Karpas-422 (cell line): ENCODE measurements around the gene GMNN. TPM values are rescaled to one million over a fixed set of nuclear protein-coding genes. Genes with fewer than 3 reads are reported as not detected.
"Not testable (repeated sequence)": the region's sequence is repeated elsewhere in the genome, so short reads cannot be mapped to it uniquely, and the experiment has no call there.

Experiments used
- DNase-seq: peaks from one replicate; pipeline ENCODE4 v3.0.0-alpha.2; 2015
- H2AFZ ChIP-seq: fragments of 200-600 bp; sonication (generic); 2 replicates; pipeline ENCODE4 v1.6.1; 2014; ENCODE audit warnings: antibody characterized with exemption, low read length, mixed read lengths
- H3K27ac ChIP-seq: fragments of 200-600 bp; sonication (generic); 2 replicates; pipeline ENCODE4 v1.5.1; 2014; ENCODE audit warnings: mild to moderate bottlenecking, low read length, moderate library complexity
- H3K27me3 ChIP-seq: fragments of 200-600 bp; sonication (generic); 2 replicates; pipeline ENCODE4 v1.6.1; 2014; ENCODE audit warnings: low read length, mixed read lengths
- H3K36me3 ChIP-seq: fragments of 200-600 bp; sonication (generic); 2 replicates; pipeline ENCODE4 v1.6.1; 2014; ENCODE audit warnings: low read length, mixed read lengths; ENCODE audit not compliant: insufficient read depth
- H3K4me1 ChIP-seq: fragments of 200-600 bp; sonication (generic); 2 replicates; pipeline ENCODE4 v1.6.1; 2014; ENCODE audit warnings: mild to moderate bottlenecking, low read length, mixed read lengths
- H3K4me2 ChIP-seq: fragments of 200-600 bp; sonication (generic); 2 replicates; pipeline ENCODE4 v1.6.1; 2014; ENCODE audit warnings: low read length, low read depth, mild to moderate bottlenecking; ENCODE audit not compliant: poor library complexity, severe bottlenecking
- H3K4me3 ChIP-seq: fragments of 200-600 bp; sonication (generic); 2 replicates; pipeline ENCODE4 v1.5.1; 2014; ENCODE audit warnings: mild to moderate bottlenecking, antibody characterized with exemption, low read length, mixed read lengths
- H3K79me2 ChIP-seq: fragments of 200-600 bp; sonication (generic); 2 replicates; pipeline ENCODE4 v1.6.1; 2014; ENCODE audit warnings: mild to moderate bottlenecking, low read length, mixed read lengths
- H3K9ac ChIP-seq: fragments of 200-600 bp; sonication (generic); 2 replicates; pipeline ENCODE4 v1.6.0; 2014; ENCODE audit warnings: low read length
- H3K9me2 ChIP-seq: fragments of 200-600 bp; sonication (generic), shearing (Covaris generic); replicated peaks from 2 replicates; pipeline ENCODE4 v1.6.0; 2014; ENCODE audit warnings: mild to moderate bottlenecking, low read length, moderate library complexity; ENCODE audit not compliant: insufficient read depth
- H3K9me3 ChIP-seq: fragments of 300-700, 200-600 bp; sonication (generic); 2 replicates; pipeline ENCODE4 v1.6.1; 2014; ENCODE audit warnings: low read length, mixed read lengths
- H4K20me1 ChIP-seq: fragments of 200-600 bp; sonication (generic); 2 replicates; pipeline ENCODE4 v1.6.1; 2014; ENCODE audit warnings: mild to moderate bottlenecking, antibody characterized with exemption, low read length, low read depth; ENCODE audit not compliant: insufficient read depth
- total RNA-seq: library from RNA; depleted of rRNA; stranded (reverse); fragments of >200 nt; shearing (Covaris generic); gene quantifications from 2 replicates; pipeline ENCODE4 v1.2.3, GENCODE V29; 2014; ENCODE audit warnings: low replicate concordance

GMNN gene
- total RNA-seq, 1 experiment from 2014 or later = 29.6 TPM

DNA sequence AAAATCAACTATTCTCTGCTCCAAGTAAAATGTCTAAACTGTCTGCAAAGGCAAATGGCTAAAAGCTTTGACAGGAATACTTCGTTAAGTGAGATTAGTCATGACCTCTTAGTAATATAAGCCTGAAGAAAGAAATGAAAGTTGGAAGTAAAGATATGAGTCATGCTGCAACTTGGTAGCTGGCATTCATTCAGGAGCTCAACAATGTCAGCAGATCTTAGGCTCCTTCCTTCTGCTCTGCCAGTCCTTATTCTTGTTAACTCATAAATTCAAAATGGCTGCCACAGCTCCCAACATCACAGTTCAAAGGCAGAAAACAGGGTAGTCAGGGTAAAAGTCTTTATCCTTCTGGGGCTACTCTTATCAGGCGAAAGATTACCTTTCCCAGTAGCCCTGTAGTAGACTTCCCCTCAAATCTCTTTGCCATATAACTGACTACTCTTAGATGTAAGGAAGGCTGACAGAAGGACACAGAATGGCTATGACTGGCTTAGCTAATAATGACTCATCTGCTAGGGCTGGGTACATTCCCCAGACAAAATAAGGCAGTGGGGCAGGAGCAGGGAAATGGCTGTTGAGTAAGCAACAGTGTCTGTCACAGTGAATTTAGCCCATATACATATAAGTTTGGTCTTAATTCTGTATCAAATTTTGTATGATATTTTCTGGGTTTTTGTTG, 31.3 kb upstream of the GMNN start:
- H3K27ac ChIP-seq = no peak overlapping the region
- peaks cover 8% of the 10 kb centered on the region for H3K4me1 ChIP-seq
- H3K79me2 ChIP-seq = no peaks in the 10 kb centered on the region
- H3K4me2 ChIP-seq = peak overlapping the region; percentile 3
- no peaks in the 10 kb centered on the region for H3K27me3 ChIP-seq
- no peaks in the 10 kb centered on the region for H3K36me3 ChIP-seq
- no peak for DNase-seq
- no peaks in the 10 kb centered on the region for H4K20me1 ChIP-seq
- no peak overlapping the region for H3K9ac ChIP-seq
- no peaks in the 10 kb centered on the region for H3K9me3 ChIP-seq
- no peaks in the 10 kb centered on the region for H3K9me2 ChIP-seq
- no peak overlapping the region for H3K4me3 ChIP-seq
- H2AFZ ChIP-seq = peak overlapping the region; percentile 44

DNA sequence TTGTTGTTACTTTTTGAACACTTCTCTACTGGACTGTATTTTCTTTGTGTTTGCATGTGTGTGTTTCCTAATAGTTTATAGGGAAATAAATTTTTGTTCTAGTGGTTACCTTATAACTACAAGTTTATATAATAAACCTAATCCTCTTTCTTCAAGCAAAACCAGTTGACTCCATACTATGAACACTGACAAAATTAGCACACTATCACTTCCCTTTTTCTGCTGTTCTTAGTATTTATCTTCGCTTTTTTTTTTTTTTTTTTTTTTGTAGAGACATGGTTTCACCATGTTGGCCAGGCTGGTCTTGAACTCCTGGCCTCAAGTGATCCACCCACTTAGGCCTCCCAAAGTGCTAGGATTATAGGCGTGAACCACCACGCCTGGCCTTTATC, 30.8 kb upstream of the GMNN start:
- Histone ChIP-seq H3K9ac (no peak overlapping the region), H3K4me2 (peak overlapping the region; percentile 3), H3K27ac (no peak overlapping the region)

DNA sequence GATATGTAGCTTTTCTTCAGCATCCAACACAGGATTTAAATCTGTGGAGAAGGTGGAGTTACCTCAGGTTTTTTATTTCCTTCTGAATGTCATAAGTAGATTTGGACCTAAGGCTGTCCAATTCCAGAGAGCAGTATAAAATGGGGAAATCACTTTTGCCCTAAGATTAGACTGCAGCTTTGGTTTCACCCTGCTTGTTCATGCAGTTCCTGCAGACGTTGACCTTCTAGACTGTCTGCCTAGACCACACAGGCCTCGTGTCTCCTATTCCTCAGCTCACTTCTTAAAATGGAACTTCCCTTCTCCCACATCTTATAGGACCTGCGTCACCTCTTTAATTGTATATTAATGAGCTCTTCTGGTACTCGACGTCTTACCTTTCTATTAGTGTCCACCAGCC, 29.8 kb upstream of the GMNN start:
- Histone ChIP-seq H3K9me3 (no peaks in the 10 kb centered on the region), H4K20me1 (no peaks in the 10 kb centered on the region), H3K9me2 (no peaks in the 10 kb centered on the region), H3K36me3 (no peaks in the 10 kb centered on the region), H3K79me2 (no peaks in the 10 kb centered on the region), H2AFZ (0 out of 2 replicates have a peak overlapping the region, but pooled peaks have one; percentile 23), H3K9ac (no peak overlapping the region), H3K4me1 (peaks cover 8% of the 10 kb centered on the region), H3K4me2 (no peak overlapping the region), H3K27me3 (no peaks in the 10 kb centered on the region), H3K27ac (no peak overlapping the region), H3K4me3 (no peak overlapping the region)
- DNase-seq = no peak

More for the DNA sequence above, 30.8 kb upstream of the GMNN start:
- H3K9me2 ChIP-seq = no peaks in the 10 kb centered on the region
- H3K9me3 ChIP-seq = no peaks in the 10 kb centered on the region
- H2AFZ ChIP-seq = peak overlapping the region; percentile 44; the same call in 1 of the 2 replicates
- peaks cover 8% of the 10 kb centered on the region for H3K4me1 ChIP-seq
- H3K27me3 ChIP-seq = no peaks in the 10 kb centered on the region
- H4K20me1 ChIP-seq = no peaks in the 10 kb centered on the region
- no peaks in the 10 kb centered on the region for H3K79me2 ChIP-seq
- H3K36me3 ChIP-seq = no peaks in the 10 kb centered on the region
- DNase-seq = peak; percentile 71
- H3K4me3 ChIP-seq = no peak overlapping the region

DNA sequence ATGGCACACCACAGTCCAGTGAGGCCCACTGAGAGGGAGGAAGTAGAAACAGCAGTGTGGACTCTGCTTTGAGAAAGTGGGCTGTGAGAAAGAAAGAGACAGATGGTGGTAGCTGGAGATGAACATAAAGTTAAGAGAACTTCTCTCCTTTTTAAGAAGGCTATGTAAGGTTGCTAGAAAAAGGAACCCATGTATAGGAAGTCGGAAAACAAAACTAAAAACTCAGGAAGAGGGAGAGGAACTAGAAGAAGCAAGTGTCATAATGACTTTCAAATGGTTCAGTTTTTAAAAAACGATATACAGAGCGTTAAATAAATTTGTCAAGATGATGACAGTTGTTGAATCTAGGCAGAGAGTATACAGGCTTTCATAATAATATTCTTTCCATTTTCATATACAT, 25.4 kb upstream of the GMNN start:
- H3K27ac ChIP-seq = no peak overlapping the region
- no peak overlapping the region for H3K4me2 ChIP-seq
- H4K20me1 ChIP-seq = no peaks in the 10 kb centered on the region
- 0 out of 2 replicates have a peak, but pooled peaks cover 5% of the 10 kb centered on the region for H3K36me3 ChIP-seq
- no peak overlapping the region for H3K9ac ChIP-seq
- no peaks in the 10 kb centered on the region for H3K79me2 ChIP-seq
- no peaks in the 10 kb centered on the region; the same call in 1 of the 2 replicates for H3K4me1 ChIP-seq
- no peak overlapping the region for H2AFZ ChIP-seq
- H3K9me3 ChIP-seq = peaks cover 7% of the 10 kb centered on the region; the same call in 1 of the 2 replicates
- DNase-seq = no peak
- H3K27me3 ChIP-seq = peaks cover 4% of the 10 kb centered on the region; the same call in 1 of the 2 replicates
- H3K4me3 ChIP-seq = no peak overlapping the region
- no peaks in the 10 kb centered on the region for H3K9me2 ChIP-seq

DNA sequence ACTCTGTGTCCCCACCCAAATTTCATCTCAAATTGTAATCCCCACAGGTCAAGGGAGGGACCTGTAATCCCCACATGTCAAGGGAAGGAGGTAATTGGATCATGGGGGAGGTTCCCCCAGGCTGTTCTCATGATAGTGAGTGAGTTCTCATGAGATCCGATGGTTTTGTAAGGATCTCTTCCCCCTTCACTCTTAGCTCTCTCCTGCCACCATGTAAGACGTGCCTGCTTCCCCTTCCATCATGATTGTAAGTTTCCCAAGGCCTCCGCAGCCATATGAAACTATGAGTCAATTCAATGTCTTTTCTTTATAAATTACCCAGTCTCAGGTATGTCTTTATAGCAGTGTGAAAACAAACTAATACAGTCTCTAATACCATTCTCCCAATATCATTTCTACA, 23.9 kb upstream of the GMNN start:
- H3K4me3 ChIP-seq, H2AFZ ChIP-seq, H4K20me1 ChIP-seq, H3K36me3 ChIP-seq, H3K79me2 ChIP-seq, H3K9me2 ChIP-seq, H3K9ac ChIP-seq, H3K4me1 ChIP-seq, H3K9me3 ChIP-seq, H3K4me2 ChIP-seq, DNase-seq, H3K27ac ChIP-seq, H3K27me3 ChIP-seq: not testable (repeated sequence)

DNA sequence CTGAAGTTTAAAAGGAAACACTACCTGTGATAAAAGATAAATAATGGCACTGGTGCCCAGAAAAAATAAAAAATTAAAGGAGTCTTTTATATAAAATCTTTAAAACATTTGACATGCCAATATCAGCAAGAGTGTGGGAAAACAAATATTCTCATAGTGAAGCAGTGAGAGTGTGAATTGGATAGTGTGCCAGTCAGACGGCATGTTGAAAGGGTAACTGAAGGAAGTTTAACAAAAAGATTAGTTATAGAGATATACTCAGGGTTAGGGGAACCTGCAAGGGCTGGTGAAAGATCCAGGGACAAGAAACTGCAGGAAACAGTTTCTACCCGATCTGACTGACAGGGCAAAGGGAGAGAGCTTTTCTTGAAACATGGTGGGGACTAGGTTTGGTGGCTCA, 22.2 kb upstream of the GMNN start:
- no peak overlapping the region for H3K4me3 ChIP-seq
- H3K27me3 ChIP-seq = peaks cover 4% of the 10 kb centered on the region; the same call in 1 of the 2 replicates
- 0 out of 2 replicates have a peak, but pooled peaks cover 5% of the 10 kb centered on the region for H3K36me3 ChIP-seq
- H3K79me2 ChIP-seq = no peaks in the 10 kb centered on the region
- H3K4me1 ChIP-seq = no peaks in the 10 kb centered on the region
- H3K27ac ChIP-seq = no peak overlapping the region
- H3K9ac ChIP-seq = no peak overlapping the region
- DNase-seq = no peak
- peaks cover 7% of the 10 kb centered on the region; the same call in 1 of the 2 replicates for H3K9me3 ChIP-seq
- H4K20me1 ChIP-seq = no peaks in the 10 kb centered on the region
- no peaks in the 10 kb centered on the region for H3K9me2 ChIP-seq
- H3K4me2 ChIP-seq = no peak overlapping the region
- no peak overlapping the region for H2AFZ ChIP-seq

DNA sequence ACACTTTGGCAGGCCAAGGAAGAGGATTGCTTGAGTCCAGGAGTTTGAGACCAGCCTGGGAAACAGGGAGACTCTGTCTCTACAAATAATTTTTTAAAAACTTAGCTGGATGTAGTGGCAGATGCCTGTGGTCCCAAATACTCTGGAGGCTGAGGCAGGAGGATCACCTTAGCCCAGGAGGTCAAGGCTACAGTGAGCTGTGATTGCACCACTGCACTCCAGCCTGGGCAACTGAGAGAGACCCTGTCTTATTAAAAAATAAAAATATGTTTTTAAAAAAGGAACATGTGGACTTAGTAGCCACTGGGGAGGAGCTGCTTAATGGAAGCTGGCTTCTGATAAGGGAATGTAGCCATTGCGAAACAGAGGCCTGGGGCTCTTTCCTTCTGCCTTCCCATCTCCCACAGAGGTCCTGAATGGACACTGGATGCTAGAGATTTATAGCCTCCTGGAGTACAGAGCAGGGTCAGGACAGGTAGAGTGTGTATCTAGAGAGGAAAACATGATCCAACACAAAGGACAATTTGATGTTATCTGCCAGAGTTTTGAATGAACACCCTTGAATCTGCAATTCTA, 21.7 kb upstream of the GMNN start:
- H2AFZ ChIP-seq = no peak overlapping the region
- no peaks in the 10 kb centered on the region for H3K4me1 ChIP-seq
- H3K27me3 ChIP-seq = peaks cover 4% of the 10 kb centered on the region; the same call in 1 of the 2 replicates
- no peak overlapping the region for H3K27ac ChIP-seq
- no peak for DNase-seq
- no peaks in the 10 kb centered on the region for H3K79me2 ChIP-seq
- peaks cover 7% of the 10 kb centered on the region; the same call in 1 of the 2 replicates for H3K9me3 ChIP-seq
- H4K20me1 ChIP-seq = no peaks in the 10 kb centered on the region
- no peaks in the 10 kb centered on the region for H3K9me2 ChIP-seq
- H3K36me3 ChIP-seq = 0 out of 2 replicates have a peak, but pooled peaks cover 5% of the 10 kb centered on the region
- no peak overlapping the region for H3K9ac ChIP-seq
- H3K4me2 ChIP-seq = no peak overlapping the region
- H3K4me3 ChIP-seq = no peak overlapping the region

DNA sequence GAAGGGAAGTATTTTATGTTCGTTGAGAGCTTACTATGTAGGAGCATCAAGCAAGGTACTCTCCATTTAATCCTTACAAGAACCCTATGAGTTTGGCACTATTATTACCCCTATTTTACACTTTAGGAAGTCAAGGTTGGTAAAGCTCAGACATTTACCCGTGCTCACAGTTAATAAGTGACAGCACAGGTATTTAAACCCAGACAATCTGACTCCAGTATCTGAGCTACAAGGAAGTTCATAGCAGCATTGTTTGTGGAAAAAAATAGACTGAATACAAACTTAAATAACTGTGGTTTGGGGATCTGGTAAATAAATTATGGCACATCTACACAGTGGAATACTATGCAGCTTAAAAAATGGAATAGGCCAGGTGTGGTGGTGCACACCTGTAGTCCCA, 21.2 kb upstream of the GMNN start:
- Histone ChIP-seq H3K4me1 (no peaks in the 10 kb centered on the region), H3K79me2 (no peaks in the 10 kb centered on the region), H3K9me2 (no peaks in the 10 kb centered on the region), H3K27ac (no peak overlapping the region), H3K4me2 (no peak overlapping the region), H3K27me3 (peaks cover 4% of the 10 kb centered on the region; the same call in 1 of the 2 replicates), H3K4me3 (no peak overlapping the region), H2AFZ (no peak overlapping the region), H3K9me3 (peaks cover 7% of the 10 kb centered on the region; the same call in 1 of the 2 replicates), H4K20me1 (no peaks in the 10 kb centered on the region), H3K9ac (no peak overlapping the region), H3K36me3 (0 out of 2 replicates have a peak, but pooled peaks cover 5% of the 10 kb centered on the region)
- DNase-seq = no peak
